Retinal pigment epithelial cell (primary cell): ENCODE results near the gene PAPLN.
A peak's percentile ranks its signal among the peaks of the same experiment; 100 is the strongest.

ENCODE experiments used
- DNase-seq: peaks from one replicate; pipeline ENCODE4 v3.0.0-alpha.2; 2010; ENCODE audit warnings: low read depth
- H3K4me3 ChIP-seq: 2 replicates; pipeline ENCODE4 v1.5.1; 2011; ENCODE audit warnings: mild to moderate bottlenecking, low read length, control low read depth, moderate library complexity
- TF ChIP-seq, protein P1 (sequence below): conservative IDR thresholded peaks from 2 replicates; pipeline ENCODE4 v1.5.1; 2011; ENCODE audit warnings: low read depth, low read length, control low read depth, inconsistent platforms

The PAPLN gene

GRCh38 chr14:73231981-73232851 lies 5.1 kb upstream of the PAPLN start:
- TF ChIP-seq, protein P1, sequence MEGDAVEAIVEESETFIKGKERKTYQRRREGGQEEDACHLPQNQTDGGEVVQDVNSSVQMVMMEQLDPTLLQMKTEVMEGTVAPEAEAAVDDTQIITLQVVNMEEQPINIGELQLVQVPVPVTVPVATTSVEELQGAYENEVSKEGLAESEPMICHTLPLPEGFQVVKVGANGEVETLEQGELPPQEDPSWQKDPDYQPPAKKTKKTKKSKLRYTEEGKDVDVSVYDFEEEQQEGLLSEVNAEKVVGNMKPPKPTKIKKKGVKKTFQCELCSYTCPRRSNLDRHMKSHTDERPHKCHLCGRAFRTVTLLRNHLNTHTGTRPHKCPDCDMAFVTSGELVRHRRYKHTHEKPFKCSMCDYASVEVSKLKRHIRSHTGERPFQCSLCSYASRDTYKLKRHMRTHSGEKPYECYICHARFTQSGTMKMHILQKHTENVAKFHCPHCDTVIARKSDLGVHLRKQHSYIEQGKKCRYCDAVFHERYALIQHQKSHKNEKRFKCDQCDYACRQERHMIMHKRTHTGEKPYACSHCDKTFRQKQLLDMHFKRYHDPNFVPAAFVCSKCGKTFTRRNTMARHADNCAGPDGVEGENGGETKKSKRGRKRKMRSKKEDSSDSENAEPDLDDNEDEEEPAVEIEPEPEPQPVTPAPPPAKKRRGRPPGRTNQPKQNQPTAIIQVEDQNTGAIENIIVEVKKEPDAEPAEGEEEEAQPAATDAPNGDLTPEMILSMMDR: peak; percentile 33
- no peak for DNase-seq
- H3K4me3 ChIP-seq: no peak overlapping the region

DNA sequence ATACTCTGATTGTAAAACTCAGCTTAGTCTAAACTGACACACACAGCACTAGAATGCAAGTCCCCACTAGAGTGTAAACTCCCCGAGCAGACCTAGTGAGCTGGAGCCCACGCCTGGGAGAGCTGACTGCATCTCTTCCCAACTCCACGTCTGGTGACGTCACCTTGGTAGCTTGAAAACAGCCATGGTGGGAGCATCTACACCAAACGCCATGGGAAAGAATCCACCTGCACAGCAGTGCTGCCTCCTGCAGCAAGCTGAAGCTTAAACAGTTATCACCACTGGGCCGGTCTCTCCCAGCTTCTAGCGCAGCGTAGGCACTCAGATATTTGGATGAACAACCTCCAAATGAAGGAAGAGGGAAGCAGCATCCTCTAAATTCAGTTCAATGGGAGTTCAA lies 4.3 kb upstream of the PAPLN start:
- TF ChIP-seq, protein P1: no peak
- no peak overlapping the region for H3K4me3 ChIP-seq
- DNase-seq: no peak

- no peak overlapping the region for H3K4me3 ChIP-seq
- no peak for DNase-seq
- TF ChIP-seq, protein P1: no peak
These were observed 3.7 kb upstream of the PAPLN start for GRCh38 chr14:73233564-73233963.

DNA sequence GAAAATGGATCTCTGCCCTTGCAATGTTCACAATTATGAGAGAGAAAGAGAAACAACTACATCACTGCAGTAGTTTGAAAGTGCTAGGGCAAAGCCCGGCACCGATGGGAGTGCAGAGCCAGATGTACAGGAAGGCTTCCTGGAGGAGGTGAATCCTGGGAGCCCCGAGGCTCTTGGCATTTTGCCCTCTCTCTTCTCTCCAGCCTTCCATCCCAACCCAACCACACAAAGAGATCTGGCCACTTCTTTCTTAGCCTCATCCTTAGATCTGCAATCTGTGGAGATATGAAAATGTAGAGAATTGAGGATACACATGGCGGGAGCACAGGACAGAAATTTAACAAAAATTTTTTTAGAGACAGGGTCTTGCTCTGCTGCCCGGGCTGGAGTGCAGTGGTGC lies 3.3 kb upstream of the PAPLN start:
- H3K4me3 ChIP-seq: no peak overlapping the region
- DNase-seq: no peak
- TF ChIP-seq, protein P1: no peak

DNA sequence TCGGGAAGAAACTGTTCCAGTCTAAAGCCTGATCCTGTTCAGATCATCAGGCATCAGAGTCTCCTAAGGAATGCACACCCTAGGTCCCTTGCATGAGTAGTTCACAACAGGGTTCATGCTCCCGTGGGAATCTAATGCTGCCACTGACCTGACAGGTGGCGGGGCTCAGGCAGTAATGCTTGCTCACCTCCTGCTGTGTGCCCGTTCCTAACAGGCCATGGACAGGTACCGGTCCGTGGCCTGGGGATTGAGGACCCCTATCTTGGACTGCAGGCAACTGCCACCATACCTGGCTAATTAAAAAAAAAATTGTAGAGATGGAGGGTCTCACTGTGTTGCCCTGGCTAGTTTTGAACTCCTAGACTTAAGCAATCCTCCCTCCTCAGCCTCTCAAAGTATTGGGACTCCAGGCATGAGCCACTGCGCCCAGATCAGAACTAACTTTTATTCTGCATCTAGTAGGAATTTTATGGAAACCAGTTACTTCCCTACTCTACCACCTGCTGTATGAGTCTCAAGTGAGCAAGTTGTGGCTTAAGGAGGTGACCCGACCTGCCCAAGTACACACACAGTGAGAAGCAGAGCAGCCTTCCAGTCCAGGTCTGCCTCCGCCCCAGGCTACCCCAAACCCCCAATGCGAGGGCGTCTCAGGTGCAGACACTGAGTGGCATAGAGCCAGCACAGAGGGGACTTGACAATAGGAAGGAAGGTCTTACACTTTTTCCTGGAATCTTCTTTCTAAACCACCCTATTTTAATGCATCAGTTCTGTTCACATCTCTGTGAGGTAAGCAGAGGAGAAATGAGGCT lies 2.5 kb upstream of the PAPLN start:
- H3K4me3 ChIP-seq: no peak overlapping the region
- TF ChIP-seq, protein P1: no peak
- DNase-seq: no peak

DNA sequence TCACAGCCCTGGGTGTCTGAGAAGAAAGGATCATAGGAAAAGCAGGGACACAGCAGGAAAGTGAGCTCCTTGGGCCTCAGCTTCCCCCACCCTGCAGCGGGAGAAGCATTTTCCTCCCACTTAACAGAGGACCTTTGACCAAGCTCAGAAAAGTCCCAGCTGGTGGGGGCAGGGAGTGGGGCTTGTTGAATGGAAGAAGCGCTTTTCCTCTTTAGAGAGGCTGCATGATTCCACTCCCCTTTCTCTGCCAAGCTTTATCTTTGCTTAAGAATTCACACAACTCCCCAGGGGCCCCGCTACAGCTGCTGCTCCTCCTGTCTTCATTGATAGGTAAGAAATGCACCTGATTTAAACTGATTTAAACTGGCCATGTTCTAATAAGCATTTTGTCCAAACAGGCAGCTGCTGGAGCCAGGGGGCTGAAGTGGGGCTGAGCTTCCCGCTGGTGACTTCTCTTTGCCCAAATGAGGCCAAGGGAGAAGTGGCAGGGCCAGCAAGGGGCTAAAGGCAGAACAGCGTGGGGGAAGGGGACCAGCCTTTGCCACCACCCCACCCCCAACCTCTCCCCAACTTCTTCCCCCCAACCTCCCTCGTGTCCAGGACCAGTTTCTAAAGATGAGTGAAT lies 1.7 kb upstream of the PAPLN start:
- H3K4me3 ChIP-seq: no peak overlapping the region
- DNase-seq: no peak
- TF ChIP-seq, protein P1: no peak
